Stimulated activated CD4-positive, alpha-beta T cell treated with anti-CD3 and anti-CD28 coated beads, TNF-alpha, amount 100 ng/mL, for 4 hours (primary cell): ENCODE measurements around the gene PTCSC3.

Experiments used
- DNase-seq, 3 experiments: peaks; one replicate each; pipeline ENCODE4 v3.0.0-alpha.2; 2020; ENCODE audit warnings: low read depth in 3 of 3

Gene PTCSC3

GRCh38 chr14:36176524-36176923, at the start of gene PTCSC3:
TSS of gene PTCSC3 (minus strand) at chr14:36176722.
- no peak for DNase-seq

DNA sequence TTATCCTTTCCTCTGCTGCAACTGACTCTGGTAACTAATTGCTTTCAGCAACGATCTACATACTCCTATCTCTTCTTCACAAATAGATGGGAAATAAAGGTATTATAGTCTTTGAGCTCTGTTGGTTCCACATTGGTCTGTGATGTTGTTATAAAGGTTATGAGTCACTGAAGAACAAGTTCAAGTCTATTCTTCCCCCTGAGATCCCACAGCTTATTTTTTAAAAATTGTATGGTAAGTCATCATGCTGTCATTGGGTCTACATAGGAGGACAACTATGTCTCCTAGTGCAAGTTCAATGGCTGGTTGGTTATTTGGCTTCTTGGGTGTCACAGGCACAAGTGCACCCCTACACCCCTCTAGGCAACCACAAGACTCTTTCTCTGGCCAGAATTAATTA, 49.6 kb upstream of the PTCSC3 start:
- DNase-seq = no peak

- no peak for DNase-seq
Measured at GRCh38 chr14:36224176-36224575, 47.7 kb upstream of the PTCSC3 start.

GRCh38 chr14:36223558-36223957, 47.0 kb upstream of the PTCSC3 start:
- no peak for DNase-seq

DNA sequence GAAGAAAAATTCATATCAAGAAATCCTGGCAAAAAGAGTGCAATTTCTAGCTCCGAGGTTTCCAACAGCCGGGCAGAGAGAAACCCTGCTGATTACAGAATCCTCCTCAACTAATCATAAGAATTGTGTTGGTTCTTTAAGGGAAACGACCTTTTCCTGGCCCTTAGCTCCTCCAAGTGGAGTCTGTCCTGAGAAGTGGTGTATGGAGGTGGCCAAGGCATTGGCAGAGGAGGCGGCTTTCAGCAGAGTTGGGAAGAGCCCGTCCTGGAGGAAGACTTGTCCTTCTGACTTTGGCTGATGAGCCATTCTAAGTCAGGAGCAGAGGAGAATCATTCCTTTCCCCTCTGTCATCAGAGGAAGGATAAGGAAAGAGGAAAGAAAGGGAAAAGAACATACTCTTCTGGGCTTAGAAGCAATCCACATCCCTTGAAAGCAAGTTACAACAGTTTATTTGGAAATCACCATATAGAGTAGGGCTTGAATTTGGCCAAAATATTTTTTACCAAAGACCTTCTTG, 46.5 kb upstream of the PTCSC3 start:
- no peak for DNase-seq

GRCh38 chr14:36222337-36222736, 45.8 kb upstream of the PTCSC3 start:
- DNase-seq = no peak

DNA sequence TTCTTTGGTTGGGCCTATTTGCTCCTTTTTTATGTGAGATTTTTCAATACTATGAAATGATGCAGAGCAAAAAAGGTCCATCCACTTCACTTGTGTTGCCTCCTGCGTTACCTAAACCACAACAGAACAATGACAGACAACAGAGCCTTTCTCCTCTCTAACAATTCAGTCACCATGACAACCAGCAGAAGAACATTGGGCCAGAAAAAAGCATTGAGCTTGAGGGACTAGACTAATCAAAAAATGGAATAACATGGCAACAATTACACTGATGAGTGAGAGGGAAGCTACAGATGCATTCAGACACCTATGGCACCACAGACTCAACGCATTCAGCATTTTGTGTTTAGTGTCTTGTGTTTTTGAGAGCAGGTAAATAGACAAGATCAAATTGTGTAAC, 44.6 kb upstream of the PTCSC3 start:
- DNase-seq = no peak

DNA sequence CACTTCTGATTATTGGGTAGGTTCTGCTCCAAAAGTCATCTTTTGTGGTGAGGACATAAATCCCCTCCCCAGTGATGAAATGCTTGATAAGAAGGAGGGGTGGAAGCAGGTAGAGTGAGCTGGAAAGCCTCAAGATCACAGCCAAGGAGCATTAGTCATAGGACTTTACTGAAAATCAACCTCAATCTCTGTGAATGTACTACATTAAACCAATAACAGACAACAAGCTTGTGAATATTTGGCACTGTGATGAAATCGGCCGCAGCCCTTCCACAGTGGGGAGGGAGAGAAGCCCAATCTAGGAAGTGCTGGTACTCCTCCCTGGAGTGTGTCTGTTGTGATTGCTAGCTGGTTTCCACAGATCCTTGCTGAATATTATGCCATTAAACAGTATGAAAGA, 41.2 kb upstream of the PTCSC3 start:
- no peak for DNase-seq

GRCh38 chr14:36217027-36217426, 40.5 kb upstream of the PTCSC3 start:
- DNase-seq = no peak

- DNase-seq = no peak
Measured at GRCh38 chr14:36215217-36215598, 38.7 kb upstream of the PTCSC3 start.

- no peak for DNase-seq
Measured at GRCh38 chr14:36214476-36215216, 38.1 kb upstream of the PTCSC3 start.

GRCh38 chr14:36212987-36213386, 36.5 kb upstream of the PTCSC3 start:
- DNase-seq = no peak

GRCh38 chr14:36212577-36212976, 36.1 kb upstream of the PTCSC3 start:
- DNase-seq = no peak

DNA sequence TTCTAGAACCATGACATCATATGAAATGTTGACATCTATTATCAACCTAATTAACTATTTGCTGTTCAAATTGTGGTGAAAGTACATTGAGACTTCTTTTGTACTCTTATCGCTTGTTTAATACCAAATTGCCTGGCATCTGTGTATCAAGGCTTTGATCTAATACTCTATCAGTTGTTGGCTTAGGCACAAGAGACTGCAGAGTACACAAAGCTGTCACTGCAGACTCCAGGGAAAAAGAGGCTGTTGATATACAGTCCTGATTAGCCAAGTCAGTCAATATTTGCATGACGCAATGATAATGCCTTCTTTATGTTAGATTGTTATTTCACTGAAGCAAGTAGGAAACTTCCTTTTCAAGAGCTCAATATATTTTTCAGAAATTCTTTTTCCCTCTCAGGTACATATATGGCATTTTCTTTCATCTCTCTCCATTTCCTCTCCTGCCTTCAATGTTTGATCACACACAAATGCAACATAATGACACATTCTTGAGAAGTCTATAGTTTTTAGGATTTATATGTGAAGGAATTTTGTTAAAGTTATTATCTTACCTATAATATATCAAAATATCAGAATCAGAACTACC, 32.3 kb upstream of the PTCSC3 start:
- no peak for DNase-seq

DNA sequence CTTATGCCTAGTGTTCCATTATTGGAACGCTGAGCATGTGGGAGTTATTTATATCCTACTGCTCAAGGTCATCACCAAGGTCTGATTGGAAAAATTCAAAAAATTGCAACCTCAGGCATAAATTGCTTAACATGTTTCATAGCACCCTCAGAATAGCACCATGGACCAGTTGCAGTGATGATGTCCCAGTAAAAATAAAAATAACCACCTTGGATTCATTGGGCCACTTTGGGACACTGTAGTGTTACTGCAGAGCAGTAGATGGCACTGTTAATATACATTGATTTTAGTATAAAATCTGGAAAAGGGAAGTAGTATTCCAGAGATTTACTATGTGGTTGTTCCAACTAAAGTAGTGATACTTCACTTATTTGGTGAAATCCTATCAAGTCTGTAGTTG, 31.0 kb upstream of the PTCSC3 start:
- no peak for DNase-seq

DNA sequence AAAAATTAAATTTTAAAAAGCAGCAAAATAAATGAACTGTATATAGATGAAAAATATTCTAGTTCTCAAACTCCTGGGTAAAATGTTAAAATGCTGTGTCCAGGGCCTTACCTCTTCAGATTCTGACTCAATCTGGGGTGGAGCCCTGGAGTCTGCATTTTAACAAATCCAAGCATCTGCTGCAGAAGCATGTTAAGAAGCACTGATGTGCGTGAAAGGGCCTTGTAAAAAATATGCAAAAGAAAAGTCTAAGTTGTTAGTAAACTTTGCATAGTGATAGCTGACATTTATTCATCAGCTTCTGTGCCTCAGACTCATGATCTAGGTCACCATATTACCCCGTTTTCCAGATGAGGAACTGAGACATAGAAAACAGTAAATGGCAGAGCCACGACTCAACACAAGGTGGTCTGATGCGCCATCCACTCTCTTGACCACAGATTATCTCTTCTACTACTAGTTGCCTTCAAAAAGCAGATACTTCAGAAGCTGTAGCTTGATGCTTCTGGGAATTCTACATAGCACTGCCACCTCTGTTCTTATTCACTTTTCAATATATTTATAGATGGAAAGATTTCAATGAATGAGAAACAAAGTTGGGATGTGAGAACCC, 28.0 kb upstream of the PTCSC3 start:
- no peak for DNase-seq

- DNase-seq = no peak
Measured at GRCh38 chr14:36198378-36198777, 21.9 kb upstream of the PTCSC3 start.

GRCh38 chr14:36194663-36195062, 18.1 kb upstream of the PTCSC3 start:
- no peak for DNase-seq

GRCh38 chr14:36192530-36192929, 16.0 kb upstream of the PTCSC3 start:
- DNase-seq = no peak

- DNase-seq = no peak
Measured at GRCh38 chr14:36183402-36183801, 6.9 kb upstream of the PTCSC3 start.

DNA sequence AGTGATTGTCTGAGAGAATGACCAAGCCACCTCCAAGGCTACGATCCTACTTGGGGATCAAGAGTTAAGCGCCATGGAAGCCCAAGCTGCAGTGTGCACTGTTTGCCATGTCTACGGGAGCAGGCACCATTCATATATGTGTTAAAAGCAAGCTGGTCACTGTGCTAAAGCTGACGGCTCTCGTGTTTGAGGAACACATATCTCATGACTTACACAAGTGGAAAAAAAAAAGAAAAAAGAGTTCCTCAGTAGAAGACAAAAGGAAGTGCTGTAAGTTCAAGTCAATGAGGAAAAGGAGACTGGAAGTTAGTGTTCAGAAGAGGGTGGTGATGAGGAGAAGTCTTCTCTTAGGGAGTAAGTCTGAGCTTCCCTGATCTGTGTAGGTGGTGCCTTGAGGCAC, 4.9 kb upstream of the PTCSC3 start:
- DNase-seq = no peak

DNA sequence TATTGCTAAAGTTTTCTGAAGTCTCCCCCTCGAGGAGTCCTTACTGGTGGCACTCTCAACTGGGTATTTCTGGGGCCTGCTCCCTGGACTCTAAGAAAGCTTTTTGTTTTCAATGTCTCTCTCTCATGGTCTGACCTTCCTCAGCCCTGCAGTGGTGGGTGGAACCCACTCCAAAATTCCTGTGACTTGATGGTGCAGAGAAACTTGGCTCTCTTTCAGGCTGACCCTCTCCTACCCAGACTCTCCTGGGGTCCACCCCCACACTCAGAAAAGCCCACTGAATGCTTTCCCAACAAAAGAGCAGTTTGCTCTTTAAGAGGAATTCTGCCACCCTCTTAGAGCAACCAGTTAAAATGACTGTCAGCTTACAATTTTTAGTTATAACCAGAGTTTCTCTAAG, 967 bp upstream of the PTCSC3 start:
- DNase-seq = no peak

DNA sequence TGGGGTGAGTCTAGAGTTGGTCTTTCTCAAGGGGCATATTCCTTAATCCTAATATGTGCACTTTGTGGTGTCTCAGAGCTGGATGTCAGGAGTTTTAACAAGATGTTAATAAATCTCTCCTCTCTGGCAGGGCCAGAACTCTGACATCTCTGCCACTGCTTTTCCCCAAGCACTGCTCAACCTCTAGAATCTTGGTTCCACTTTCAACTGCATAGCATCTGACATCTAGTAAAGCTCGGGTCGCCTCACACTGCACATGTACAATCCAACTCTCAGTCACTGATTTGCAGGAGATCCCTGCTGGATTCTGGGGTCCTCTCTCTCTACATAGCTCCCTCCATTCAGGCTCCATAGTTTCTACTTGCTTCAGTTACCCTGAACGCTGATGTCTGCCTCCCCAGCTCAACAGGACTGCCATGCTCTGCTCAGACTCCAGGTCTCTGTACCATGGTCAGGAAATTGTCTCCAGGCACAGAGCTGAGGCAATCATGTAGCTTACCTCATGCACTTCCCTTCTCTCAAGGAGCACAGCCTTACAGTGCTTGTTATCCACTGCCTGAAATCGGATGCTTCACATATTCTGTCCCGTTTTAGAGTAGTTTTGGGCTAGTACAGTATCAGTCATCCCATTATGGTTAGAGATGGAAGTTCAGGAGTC, 1.6 kb downstream of the PTCSC3 start:
- DNase-seq = no peak
